ENCODE data around the gene LIN28A.

Gene LIN28A

DNA sequence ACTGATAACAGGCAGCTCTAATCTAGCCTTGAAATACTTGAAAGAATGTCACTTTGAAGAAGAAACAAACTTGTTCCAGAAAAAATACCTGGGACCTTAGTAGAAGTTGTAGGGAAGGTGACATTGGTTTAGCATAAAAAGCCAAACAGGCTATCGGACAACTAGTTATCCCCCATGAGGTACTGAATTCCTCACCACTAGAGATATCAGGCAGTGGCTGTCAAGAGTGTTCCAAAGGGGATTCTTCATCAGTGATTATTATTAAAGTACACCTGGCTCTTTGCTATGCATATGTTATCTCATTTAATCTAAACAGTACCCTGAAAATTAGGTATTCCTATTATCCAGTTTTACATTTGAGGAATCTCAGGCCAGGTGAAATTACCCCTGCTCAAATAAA lies 48.5 kb downstream of the LIN28A start:
- H3K27ac Mint-ChIP-seq (ENCODE audit: low read depth), result no peak overlapping the region
- no peak overlapping the region for H3K4me3 Mint-ChIP-seq
- DNase-seq (ENCODE audit: low spot score in 2 of 2), result no peak
- ATAC-seq (replicated peaks; ENCODE audit: extremely low read depth, poor library complexity, severe bottlenecking), result no peak
- H3K9me3 Mint-ChIP-seq, result no peaks in the 10 kb centered on the region
- no peaks in the 10 kb centered on the region for H3K4me1 Mint-ChIP-seq
- H3K27me3 Mint-ChIP-seq, result no peaks in the 10 kb centered on the region
- H3K36me3 Mint-ChIP-seq (ENCODE audit: insufficient read depth), result peaks cover 20% of the 10 kb centered on the region

DNA sequence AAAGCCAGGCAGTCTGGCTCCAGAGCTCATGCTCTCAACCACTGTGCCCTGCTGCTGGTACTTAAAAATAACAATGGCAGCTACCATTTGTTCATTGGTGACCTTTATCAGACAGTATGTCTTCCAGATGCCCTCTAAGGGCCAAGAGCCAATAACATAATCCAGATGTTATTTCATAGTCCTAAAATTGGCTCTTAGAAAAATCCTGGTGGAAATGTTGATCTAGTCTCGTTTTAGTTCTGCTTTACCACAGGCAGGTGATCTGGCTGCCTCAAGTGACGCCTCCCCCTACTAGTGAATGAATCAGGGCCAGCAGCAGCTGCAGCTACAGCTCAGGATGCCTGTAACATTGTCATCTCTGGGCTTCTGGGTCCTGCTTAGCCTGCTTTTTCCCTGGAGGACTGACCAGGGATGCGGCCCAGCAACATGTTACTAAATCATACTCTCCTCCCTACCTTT lies 49.0 kb downstream of the LIN28A start:
- no peak for DNase-seq (ENCODE audit: low spot score in 2 of 2)
- no peak for ATAC-seq (replicated peaks; ENCODE audit: extremely low read depth, poor library complexity, severe bottlenecking)
- H3K4me3 Mint-ChIP-seq, result no peak overlapping the region
- H3K9me3 Mint-ChIP-seq, result no peaks in the 10 kb centered on the region
- H3K27ac Mint-ChIP-seq (ENCODE audit: low read depth), result no peak overlapping the region
- H3K27me3 Mint-ChIP-seq, result no peaks in the 10 kb centered on the region
- H3K4me1 Mint-ChIP-seq, result no peaks in the 10 kb centered on the region
- H3K36me3 Mint-ChIP-seq (ENCODE audit: insufficient read depth), result peaks cover 22% of the 10 kb centered on the region

DNA sequence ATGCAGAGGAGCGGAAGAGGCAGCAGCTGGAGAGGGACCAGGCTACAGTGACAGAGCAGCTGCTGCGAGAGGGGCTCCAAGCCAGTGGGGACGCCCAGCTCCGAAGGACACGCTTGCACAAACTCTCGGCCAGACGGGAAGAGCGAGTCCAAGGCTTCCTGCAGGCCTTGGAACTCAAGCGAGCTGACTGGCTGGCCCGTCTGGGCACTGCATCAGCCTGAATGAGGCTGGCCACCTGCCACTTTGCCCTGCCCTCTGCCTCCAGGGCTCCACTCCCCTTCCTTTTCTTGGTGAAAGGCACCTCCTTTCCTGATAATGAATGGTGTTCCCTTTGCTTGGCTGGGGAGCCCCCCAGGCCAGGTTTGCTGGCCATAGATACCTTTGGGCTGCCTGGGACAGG lies 58.3 kb downstream of the LIN28A start:
- Mint-ChIP-seq H3K4me1 (peaks cover 32% of the 10 kb centered on the region), H3K4me3 (no peak overlapping the region), H3K9me3 (no peaks in the 10 kb centered on the region), H3K36me3 (ENCODE audit: insufficient read depth) (peaks cover 28% of the 10 kb centered on the region), H3K27me3 (no peaks in the 10 kb centered on the region), H3K27ac (ENCODE audit: low read depth) (no peak overlapping the region)
- ATAC-seq (replicated peaks; ENCODE audit: extremely low read depth, poor library complexity, severe bottlenecking), result no peak
- no peak for DNase-seq (ENCODE audit: low spot score in 2 of 2)

DNA sequence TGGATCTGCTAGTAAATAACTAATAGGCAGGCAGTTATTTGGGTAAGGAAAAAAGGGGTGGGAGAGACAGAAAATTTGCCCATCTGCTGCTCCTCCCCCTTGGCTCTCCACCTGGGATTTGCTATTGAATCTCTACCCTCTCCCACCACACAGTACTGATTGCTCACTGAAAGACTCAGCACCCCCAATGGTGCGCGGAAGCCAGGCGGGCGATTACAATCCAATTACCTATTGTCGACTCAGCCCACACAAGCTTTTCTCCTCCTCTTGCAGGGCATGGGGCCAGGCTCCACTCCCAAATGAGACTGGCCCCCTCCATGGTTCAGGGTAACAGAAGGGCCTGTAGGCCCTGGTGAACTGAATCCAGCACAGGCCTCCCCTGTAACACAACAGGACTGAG lies 58.9 kb downstream of the LIN28A start:
- peaks cover 30% of the 10 kb centered on the region for H3K36me3 Mint-ChIP-seq (ENCODE audit: insufficient read depth)
- no peaks in the 10 kb centered on the region for H3K27me3 Mint-ChIP-seq
- H3K4me3 Mint-ChIP-seq, result no peak overlapping the region
- H3K4me1 Mint-ChIP-seq, result peaks cover 35% of the 10 kb centered on the region
- ATAC-seq (replicated peaks; ENCODE audit: extremely low read depth, poor library complexity, severe bottlenecking), result no peak
- no peaks in the 10 kb centered on the region for H3K9me3 Mint-ChIP-seq
- H3K27ac Mint-ChIP-seq (ENCODE audit: low read depth), result no peak overlapping the region
- DNase-seq (ENCODE audit: low spot score in 2 of 2), result no peak

DNA sequence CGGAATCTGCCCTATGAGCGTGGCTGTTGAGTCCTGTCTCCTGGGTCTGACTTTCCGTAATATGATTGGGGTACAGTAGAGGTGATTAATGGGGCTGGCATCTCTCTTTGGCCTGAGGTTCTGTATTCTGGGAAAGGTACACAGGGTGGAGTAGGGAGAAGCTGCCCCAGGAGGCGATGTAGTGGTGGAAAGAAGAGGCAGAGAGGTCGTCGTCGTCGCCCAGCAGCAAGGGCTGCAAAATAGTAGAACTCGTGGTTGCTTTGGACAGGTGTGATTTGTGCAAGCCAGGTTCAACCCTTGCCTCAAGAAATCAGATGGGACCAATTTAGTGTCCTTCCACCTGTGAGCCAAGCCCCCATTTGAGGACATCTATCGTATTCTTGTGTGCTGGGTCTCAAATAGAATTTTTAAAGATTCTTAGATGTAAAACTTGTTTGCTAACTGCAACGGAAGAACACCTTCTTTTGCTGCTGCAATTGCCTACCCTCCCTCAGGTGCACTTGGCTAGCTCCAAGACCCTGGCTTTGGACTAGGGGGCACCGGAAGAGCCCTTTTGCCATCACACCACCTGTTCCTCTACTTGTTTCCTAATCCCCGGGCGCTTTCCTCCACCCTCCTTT lies 60.4 kb downstream of the LIN28A start:
- Mint-ChIP-seq H3K36me3 (ENCODE audit: insufficient read depth) (peaks cover 37% of the 10 kb centered on the region), H3K4me3 (peak overlapping the region; percentile 88), H3K27ac (ENCODE audit: low read depth) (no peak overlapping the region), H3K9me3 (no peaks in the 10 kb centered on the region), H3K27me3 (no peaks in the 10 kb centered on the region), H3K4me1 (peaks cover 35% of the 10 kb centered on the region)
- ATAC-seq (replicated peaks; ENCODE audit: extremely low read depth, poor library complexity, severe bottlenecking), result no peak
- no peak for DNase-seq (ENCODE audit: low spot score in 2 of 2)

DNA sequence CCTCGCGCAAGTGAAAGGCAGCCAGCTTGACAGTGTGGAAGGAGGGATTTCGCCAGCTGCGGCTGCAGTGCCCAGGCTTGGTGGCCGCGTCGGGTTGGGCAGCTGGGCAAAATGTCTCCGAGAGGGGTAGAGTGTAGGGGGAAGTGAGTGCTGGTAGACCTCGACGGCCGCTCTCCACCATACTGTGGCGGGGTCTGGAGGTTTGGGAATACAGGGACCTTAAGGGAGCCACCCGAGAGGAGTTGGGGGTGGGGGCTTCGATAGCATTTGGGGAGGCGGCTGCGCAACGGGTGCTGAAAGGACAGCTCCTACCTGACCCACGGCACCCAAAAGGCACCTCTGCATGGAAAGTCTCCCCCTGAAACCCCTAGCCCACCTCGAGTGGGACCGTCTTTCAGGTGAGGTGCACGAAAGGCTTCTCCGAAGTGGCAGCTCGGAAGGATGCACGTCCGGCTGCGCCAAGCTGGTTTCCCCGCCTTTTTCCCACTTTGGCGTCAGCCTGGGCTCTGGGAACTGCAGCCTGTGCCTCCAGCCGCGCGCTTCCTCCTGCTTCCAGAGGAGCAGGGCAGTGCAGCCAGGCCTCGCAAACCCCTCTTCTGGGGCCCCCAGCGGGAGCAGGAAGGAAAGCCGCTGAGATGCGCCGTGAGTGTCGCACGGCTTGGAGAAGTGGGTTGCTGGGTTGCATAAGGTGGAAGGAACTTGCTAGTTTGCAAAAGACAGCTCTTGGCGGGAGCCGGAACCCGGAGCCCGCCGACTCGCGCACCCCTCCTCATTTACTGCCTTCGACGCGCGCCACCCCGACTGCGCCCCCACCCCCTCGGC lies 61.1 kb downstream of the LIN28A start:
- DNase-seq (ENCODE audit: low spot score in 2 of 2), result peak in 1 of 2 donors; percentile 24
- H3K9me3 Mint-ChIP-seq, result no peaks in the 10 kb centered on the region
- peak; percentile 38 for ATAC-seq (replicated peaks; ENCODE audit: extremely low read depth, poor library complexity, severe bottlenecking)
- no peaks in the 10 kb centered on the region for H3K27me3 Mint-ChIP-seq
- H3K4me3 Mint-ChIP-seq, result peak overlapping the region; percentile 88
- peaks cover 35% of the 10 kb centered on the region for H3K4me1 Mint-ChIP-seq
- H3K36me3 Mint-ChIP-seq (ENCODE audit: insufficient read depth), result peaks cover 44% of the 10 kb centered on the region
- peak overlapping the region; percentile 89 for H3K27ac Mint-ChIP-seq (ENCODE audit: low read depth)

DNA sequence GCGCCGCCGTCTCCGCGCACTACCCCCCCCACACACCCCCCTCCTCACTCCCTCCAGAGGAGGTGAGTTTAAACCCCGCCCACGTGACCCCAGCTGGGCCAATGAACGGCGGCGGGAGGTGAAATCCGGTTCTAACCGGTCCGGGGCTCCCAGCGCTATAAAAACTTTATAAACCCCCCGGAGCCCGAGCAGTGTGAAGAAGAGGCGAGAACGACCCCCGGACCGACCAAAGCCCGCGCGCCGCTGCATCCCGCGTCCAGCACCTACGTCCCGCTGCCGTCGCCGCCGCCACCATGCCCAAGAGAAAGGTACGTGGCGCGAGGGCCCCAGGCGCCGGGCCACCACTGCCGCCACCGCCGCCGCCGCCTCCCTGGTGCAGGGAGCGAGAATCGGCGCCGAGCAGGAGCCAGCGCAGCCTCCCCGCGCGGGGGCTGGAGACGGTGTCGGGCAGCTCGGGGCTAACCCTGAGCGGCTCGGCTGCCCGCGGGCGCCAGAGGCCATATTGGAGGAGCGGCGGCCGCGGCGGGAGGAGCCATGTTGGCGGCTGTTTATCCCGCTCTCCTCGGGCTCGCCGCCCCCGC lies 61.8 kb downstream of the LIN28A start, which contains the start of gene HMGN2:
Gene HMGN2 (plus strand): TSS at position 121 of the 581 bp plus-strand sequence. CDS start 173 bp downstream, at position 294.
- Mint-ChIP-seq H3K9me3 (no peaks in the 10 kb centered on the region), H3K4me1 (peaks cover 35% of the 10 kb centered on the region)

DNA sequence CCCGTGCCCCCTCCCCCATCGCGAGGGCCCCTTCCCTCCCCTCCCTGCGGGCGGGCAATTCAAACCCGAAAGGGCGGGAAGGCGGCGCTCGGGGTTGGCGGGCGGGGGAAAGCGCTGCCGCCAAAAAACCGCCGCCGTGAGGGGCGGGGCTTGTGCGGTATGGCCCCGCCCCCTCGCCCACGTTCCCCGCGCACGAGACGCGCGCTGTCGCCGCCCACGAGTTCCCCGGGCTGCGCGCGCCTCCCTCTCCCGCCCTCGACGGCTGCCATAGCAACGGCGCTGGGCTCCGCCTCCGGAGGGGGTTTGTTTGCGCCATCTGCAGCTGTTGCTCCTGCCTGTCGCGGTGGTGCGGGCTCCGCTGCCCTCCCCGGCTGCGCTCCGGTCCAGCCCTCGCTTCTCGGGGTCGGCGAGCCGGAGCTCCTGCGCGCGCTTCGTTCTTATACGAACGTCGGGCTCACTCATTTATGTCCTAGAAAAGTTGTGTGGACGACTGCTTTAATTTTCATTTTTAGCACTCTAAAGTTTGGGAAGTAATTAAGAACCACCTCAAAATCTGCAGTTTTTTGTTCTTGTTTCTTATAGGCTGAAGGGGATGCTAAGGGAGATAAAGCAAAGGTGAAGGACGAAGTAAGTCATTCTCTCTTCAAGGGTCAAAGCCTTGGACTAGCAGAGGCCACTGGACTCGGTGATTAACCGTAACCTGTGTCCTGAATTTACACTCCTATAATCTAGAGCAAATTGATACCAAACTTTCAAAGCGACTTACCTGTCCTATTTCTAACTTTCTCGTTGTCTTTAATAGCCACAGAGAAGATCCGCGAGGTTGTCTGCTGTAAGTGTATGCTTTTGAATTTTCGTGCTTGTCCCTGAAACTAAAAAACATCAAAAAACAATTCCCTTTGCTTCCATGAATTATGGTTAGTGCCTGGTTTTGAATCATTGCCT lies 62.6 kb downstream of the LIN28A start:
- Mint-ChIP-seq H3K4me1 (peaks cover 35% of the 10 kb centered on the region), H3K27ac (ENCODE audit: low read depth) (peak overlapping the region; percentile 89), H3K27me3 (no peaks in the 10 kb centered on the region), H3K9me3 (no peaks in the 10 kb centered on the region), H3K4me3 (peak overlapping the region; percentile 88), H3K36me3 (ENCODE audit: insufficient read depth) (peaks cover 47% of the 10 kb centered on the region)
- DNase-seq (ENCODE audit: low spot score in 2 of 2), result peak; percentile 95 to 96
- ATAC-seq (replicated peaks; ENCODE audit: extremely low read depth, poor library complexity, severe bottlenecking), result peak; percentile 76

More for the DNA sequence above, 61.8 kb downstream of the LIN28A start, which contains the start of gene HMGN2:
- Mint-ChIP-seq H3K4me3 (peak within 1 kb of the TSS; percentile 88), H3K27me3 (no peaks in the 10 kb centered on the region), H3K36me3 (ENCODE audit: insufficient read depth) (peaks cover 45% of the 10 kb centered on the region), H3K27ac (ENCODE audit: low read depth) (peak within 1 kb of the TSS; percentile 89)
- ATAC-seq (replicated peaks; ENCODE audit: extremely low read depth, poor library complexity, severe bottlenecking) (peak; percentile 72), DNase-seq (ENCODE audit: low spot score in 2 of 2) (peak; percentile 66 to 74)

DNA sequence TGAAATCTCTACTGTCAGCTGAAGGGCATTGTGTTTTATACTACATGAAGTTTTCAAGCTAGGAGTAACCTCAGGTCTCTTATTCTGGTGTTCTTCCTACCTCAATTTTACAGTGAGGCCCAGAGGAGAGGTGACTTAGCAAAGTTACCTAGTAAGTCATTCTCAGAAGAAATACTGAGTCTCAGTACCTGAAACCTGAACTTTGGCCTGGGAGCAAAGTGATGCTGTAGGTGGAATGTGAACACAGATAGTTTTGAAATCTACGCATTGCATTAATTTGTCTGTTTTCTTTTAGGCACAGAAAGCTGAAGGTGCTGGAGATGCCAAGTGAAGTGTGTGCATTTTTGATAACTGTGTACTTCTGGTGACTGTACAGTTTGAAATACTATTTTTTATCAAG lies 64.2 kb downstream of the LIN28A start:
- no peak overlapping the region for H3K27ac Mint-ChIP-seq (ENCODE audit: low read depth)
- ATAC-seq (replicated peaks; ENCODE audit: extremely low read depth, poor library complexity, severe bottlenecking) (no peak), DNase-seq (ENCODE audit: low spot score in 2 of 2) (no peak)
- H3K27me3 Mint-ChIP-seq, result no peaks in the 10 kb centered on the region
- H3K9me3 Mint-ChIP-seq, result no peaks in the 10 kb centered on the region
- H3K4me1 Mint-ChIP-seq, result peaks cover 35% of the 10 kb centered on the region
- H3K36me3 Mint-ChIP-seq (ENCODE audit: insufficient read depth), result peaks cover 53% of the 10 kb centered on the region
- no peak overlapping the region for H3K4me3 Mint-ChIP-seq

DNA sequence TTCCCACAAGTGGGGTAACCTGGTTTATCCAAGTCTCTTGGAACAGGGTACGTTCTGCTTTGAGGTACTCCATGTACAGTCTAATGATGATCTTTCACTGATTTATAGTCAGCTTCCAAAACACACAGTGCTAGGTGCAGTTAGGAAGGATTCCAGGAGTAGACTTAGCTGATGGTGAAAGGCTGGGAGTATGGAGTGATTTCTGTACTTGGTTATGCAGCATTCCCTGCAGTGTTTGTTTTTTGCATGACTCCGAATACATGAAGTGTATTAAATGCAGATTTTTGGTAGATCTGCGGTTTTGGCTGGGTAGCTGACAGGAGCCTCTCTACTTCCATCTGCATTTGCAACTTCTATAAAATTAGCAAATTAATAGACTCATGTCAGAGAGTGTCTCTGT lies 65.4 kb downstream of the LIN28A start:
- no peak overlapping the region for H3K27ac Mint-ChIP-seq (ENCODE audit: low read depth)
- H3K4me1 Mint-ChIP-seq, result peaks cover 23% of the 10 kb centered on the region
- ATAC-seq (replicated peaks; ENCODE audit: extremely low read depth, poor library complexity, severe bottlenecking), result no peak
- H3K4me3 Mint-ChIP-seq, result no peak overlapping the region
- no peak for DNase-seq (ENCODE audit: low spot score in 2 of 2)
- H3K27me3 Mint-ChIP-seq, result no peaks in the 10 kb centered on the region
- peaks cover 52% of the 10 kb centered on the region for H3K36me3 Mint-ChIP-seq (ENCODE audit: insufficient read depth)
- H3K9me3 Mint-ChIP-seq, result no peaks in the 10 kb centered on the region

DNA sequence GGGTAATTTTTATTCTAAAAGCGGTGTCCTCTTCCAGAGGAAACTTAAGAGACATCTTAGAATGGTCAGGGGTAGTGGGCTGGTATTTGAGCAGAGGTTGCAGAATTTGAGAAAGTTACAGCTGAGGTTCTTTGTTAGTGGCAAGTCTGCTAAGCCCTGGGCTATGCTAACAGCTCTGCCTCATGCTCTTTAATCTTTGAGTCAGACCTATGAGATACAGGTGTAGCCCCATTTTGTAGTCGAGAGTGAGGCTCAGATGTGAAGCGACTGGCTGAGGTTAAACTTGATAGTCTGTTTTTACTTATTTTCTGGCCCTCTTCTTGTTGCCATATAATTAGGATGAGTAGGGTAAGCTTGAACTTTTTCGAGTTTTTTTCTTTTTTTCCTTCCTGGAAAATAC lies 66.3 kb downstream of the LIN28A start:
- Mint-ChIP-seq H3K9me3 (no peaks in the 10 kb centered on the region), H3K4me1 (peaks cover 13% of the 10 kb centered on the region), H3K4me3 (no peak overlapping the region), H3K27me3 (no peaks in the 10 kb centered on the region), H3K36me3 (ENCODE audit: insufficient read depth) (peaks cover 57% of the 10 kb centered on the region), H3K27ac (ENCODE audit: low read depth) (no peak overlapping the region)
- DNase-seq (ENCODE audit: low spot score in 2 of 2) (no peak), ATAC-seq (replicated peaks; ENCODE audit: extremely low read depth, poor library complexity, severe bottlenecking) (no peak)

Data from central memory CD8-positive, alpha-beta T cell (primary cell).